ENCODE results near the gene BTBD16. TPM values are rescaled to one million over a fixed set of nuclear protein-coding genes. Genes with fewer than 3 reads are reported as not detected.

The BTBD16 gene
- total and polyA plus RNA-seq, 10 of the 15 experiments (the other 5 are each of a cell fraction or from before 2014, with no cell fraction given) = 0.11 TPM; not detected in 9

DNA sequence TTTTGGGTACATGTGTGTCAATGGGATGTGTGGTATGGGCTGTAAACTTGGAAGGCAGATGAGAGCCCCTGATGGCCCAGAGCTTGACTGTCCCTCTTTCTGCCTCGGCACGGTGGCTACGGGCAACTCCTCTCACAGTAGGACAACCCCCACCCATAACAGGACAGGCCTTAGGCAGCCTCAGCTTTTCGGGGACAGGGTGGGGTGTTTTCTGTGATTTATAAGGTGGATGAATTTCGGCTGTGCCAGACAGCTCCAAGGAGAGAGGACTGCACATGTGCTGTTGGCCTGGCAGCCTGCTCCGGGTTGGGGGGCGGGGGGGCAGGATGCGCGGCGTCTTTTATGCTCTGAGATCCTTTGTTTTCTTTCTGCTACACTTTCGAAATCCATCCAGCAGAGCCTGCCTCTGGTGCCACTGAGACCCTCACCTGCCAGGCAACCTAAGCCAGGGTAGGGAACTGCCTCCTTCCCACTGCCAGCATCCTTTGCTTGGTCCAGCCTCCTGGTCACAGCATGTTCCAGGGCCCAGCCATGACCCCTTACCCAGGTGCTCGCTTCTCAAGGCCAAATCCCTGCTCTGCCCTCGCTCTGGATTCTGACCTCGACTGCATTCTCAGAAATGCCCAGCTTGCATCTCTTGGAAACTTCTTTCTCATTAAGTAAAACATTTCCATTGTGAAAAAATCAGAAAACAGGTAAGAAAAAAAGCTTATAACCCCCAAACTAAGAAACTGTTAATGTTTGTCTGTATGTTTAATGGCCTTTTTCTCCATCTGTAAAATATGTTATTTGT lies 15.4 kb upstream of the BTBD16 start:
- no peak overlapping the region for H3K4me2 ChIP-seq (ENCODE audit: control insufficient read depth, insufficient read depth)
- ChIA-PET POLR2A (no interaction called here), SMC1A (ENCODE audit: uncharacterized antibody, unreplicated experiment) (no interaction called here), CTCF (interaction anchor here (1.5 kb wide), 1 partner anchor 12 kb away, joined by 4 read pairs; no protein-coding TSS in a partner anchor), RAD21 (ENCODE audit: unreplicated experiment) (no interaction called here)
- in situ Hi-C loops (cut with MboI) (no loop called here), intact Hi-C loops (cut with micrococcal nuclease; ENCODE audit: unreplicated experiment) (no loop called here)
- FAIRE-seq (no peak), DNase-seq (ENCODE audit: low read depth, low spot score) (no peak), ATAC-seq (no peak)
- no TSS peak for BruUV-seq (replicated peaks)
- H3K4me3 ChIP-seq = no peak overlapping the region
- no peaks in the 10 kb centered on the region; a peak in 1 of 4 replicates for H3K27me3 ChIP-seq (replicated peaks in 1 of 2; ENCODE audit: control insufficient read depth in 2 of 2, insufficient read depth in 2 of 2, low read length in 1 of 2)
- H3K4me1 ChIP-seq (ENCODE audit: control insufficient read depth, insufficient read depth, low read length) = no peaks in the 10 kb centered on the region
- 32% methylated on average over 14 of the region's 14 CpGs for WGBS (ENCODE audit: insufficient coverage, insufficient replicate concordance, low lambda C conversion rate, missing lambda C conversion rate)
- no peak overlapping the region for H3K9ac ChIP-seq (ENCODE audit: control insufficient read depth, insufficient read depth, low read length)
- no peaks in the 10 kb centered on the region for H3K9me3 ChIP-seq (replicated peaks; ENCODE audit: control insufficient read depth, insufficient read depth, low read length)
- no peak overlapping the region for H3K27ac ChIP-seq (ENCODE audit: control insufficient read depth, insufficient read depth)
- no peaks in the 10 kb centered on the region for H3K36me3 ChIP-seq (ENCODE audit: control insufficient read depth in 2 of 2, insufficient read depth in 2 of 2, low read length in 1 of 2)
- H3K79me2 ChIP-seq (ENCODE audit: control insufficient read depth, insufficient read depth, low read length) = no peaks in the 10 kb centered on the region
- no peak overlapping the region for H2AFZ ChIP-seq (ENCODE audit: control insufficient read depth, low read depth, low read length)
- H4K20me1 ChIP-seq (ENCODE audit: control insufficient read depth, insufficient read depth) = no peaks in the 10 kb centered on the region
- TF ChIP-seq CEBPB (IDR thresholded peaks at IDR 0.05; ENCODE audit: borderline replicate concordance in 1 of 2, low read depth in 2 of 2, low read length in 2 of 2) (no peak), SMAD1 (IDR thresholded peaks at IDR 0.05; ENCODE audit: low read depth, partially characterized antibody) (no peak), JUND (IDR thresholded peaks at IDR 0.05; ENCODE audit: low read depth, low read length) (no peak), HDAC6 (IDR thresholded peaks at IDR 0.05; ENCODE audit: unreplicated experiment) (no peak), SMC3 (IDR thresholded peaks at IDR 0.05; ENCODE audit: borderline replicate concordance, low read length) (no peak), CHD4 (IDR thresholded peaks at IDR 0.05) (no peak), RB1 (IDR thresholded peaks at IDR 0.05; ENCODE audit: borderline replicate concordance) (no peak), CBFB (IDR thresholded peaks at IDR 0.05; ENCODE audit: low read depth) (no peak), ATF7 (IDR thresholded peaks at IDR 0.05; ENCODE audit: low read depth) (no peak), NFIC (IDR thresholded peaks at IDR 0.05; ENCODE audit: low read depth, low read length) (no peak), YBX1 (IDR thresholded peaks at IDR 0.05) (no peak), MYB (IDR thresholded peaks at IDR 0.05; ENCODE audit: borderline replicate concordance, low read depth, low read length) (no peak)
- TF ChIP-seq, protein P1, sequence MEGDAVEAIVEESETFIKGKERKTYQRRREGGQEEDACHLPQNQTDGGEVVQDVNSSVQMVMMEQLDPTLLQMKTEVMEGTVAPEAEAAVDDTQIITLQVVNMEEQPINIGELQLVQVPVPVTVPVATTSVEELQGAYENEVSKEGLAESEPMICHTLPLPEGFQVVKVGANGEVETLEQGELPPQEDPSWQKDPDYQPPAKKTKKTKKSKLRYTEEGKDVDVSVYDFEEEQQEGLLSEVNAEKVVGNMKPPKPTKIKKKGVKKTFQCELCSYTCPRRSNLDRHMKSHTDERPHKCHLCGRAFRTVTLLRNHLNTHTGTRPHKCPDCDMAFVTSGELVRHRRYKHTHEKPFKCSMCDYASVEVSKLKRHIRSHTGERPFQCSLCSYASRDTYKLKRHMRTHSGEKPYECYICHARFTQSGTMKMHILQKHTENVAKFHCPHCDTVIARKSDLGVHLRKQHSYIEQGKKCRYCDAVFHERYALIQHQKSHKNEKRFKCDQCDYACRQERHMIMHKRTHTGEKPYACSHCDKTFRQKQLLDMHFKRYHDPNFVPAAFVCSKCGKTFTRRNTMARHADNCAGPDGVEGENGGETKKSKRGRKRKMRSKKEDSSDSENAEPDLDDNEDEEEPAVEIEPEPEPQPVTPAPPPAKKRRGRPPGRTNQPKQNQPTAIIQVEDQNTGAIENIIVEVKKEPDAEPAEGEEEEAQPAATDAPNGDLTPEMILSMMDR (IDR thresholded peaks at IDR 0.05 in 2 of 3, conservative IDR thresholded peaks at IDR 0.05 in 1 of 3; ENCODE audit: control insufficient read depth in 2 of 3, extremely low read depth in 1 of 3, insufficient read depth in 1 of 3, low read depth in 3 of 3, low read length in 3 of 3) = no peak
- TF ChIP-seq, protein P2, sequence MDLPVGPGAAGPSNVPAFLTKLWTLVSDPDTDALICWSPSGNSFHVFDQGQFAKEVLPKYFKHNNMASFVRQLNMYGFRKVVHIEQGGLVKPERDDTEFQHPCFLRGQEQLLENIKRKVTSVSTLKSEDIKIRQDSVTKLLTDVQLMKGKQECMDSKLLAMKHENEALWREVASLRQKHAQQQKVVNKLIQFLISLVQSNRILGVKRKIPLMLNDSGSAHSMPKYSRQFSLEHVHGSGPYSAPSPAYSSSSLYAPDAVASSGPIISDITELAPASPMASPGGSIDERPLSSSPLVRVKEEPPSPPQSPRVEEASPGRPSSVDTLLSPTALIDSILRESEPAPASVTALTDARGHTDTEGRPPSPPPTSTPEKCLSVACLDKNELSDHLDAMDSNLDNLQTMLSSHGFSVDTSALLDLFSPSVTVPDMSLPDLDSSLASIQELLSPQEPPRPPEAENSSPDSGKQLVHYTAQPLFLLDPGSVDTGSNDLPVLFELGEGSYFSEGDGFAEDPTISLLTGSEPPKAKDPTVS (IDR thresholded peaks at IDR 0.05; ENCODE audit: low read depth, low read length) = no peak
- TF ChIP-seq, protein P3, sequence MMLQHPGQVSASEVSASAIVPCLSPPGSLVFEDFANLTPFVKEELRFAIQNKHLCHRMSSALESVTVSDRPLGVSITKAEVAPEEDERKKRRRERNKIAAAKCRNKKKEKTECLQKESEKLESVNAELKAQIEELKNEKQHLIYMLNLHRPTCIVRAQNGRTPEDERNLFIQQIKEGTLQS (IDR thresholded peaks at IDR 0.05; ENCODE audit: borderline replicate concordance, extremely low read depth, low read depth, low read length) = no peak
- TF ChIP-seq, protein P4, sequence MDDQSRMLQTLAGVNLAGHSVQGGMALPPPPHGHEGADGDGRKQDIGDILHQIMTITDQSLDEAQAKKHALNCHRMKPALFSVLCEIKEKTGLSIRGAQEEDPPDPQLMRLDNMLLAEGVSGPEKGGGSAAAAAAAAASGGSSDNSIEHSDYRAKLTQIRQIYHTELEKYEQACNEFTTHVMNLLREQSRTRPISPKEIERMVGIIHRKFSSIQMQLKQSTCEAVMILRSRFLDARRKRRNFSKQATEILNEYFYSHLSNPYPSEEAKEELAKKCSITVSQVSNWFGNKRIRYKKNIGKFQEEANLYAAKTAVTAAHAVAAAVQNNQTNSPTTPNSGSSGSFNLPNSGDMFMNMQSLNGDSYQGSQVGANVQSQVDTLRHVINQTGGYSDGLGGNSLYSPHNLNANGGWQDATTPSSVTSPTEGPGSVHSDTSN (IDR thresholded peaks at IDR 0.05; ENCODE audit: insufficient replicate concordance, low read depth, low read length) = no peak
- TF ChIP-seq, protein P5, sequence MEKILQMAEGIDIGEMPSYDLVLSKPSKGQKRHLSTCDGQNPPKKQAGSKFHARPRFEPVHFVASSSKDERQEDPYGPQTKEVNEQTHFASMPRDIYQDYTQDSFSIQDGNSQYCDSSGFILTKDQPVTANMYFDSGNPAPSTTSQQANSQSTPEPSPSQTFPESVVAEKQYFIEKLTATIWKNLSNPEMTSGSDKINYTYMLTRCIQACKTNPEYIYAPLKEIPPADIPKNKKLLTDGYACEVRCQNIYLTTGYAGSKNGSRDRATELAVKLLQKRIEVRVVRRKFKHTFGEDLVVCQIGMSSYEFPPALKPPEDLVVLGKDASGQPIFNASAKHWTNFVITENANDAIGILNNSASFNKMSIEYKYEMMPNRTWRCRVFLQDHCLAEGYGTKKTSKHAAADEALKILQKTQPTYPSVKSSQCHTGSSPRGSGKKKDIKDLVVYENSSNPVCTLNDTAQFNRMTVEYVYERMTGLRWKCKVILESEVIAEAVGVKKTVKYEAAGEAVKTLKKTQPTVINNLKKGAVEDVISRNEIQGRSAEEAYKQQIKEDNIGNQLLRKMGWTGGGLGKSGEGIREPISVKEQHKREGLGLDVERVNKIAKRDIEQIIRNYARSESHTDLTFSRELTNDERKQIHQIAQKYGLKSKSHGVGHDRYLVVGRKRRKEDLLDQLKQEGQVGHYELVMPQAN (conservative IDR thresholded peaks at IDR 0.05) = no peak
